NCI-H446 treated with DMSO at 0.1 percent for 48 hours (cell line): ENCODE results near the gene GAGE12J.
"Not testable (repeated sequence)": the region's sequence is repeated elsewhere in the genome, so short reads cannot be mapped to it uniquely, and the experiment has no call there.

Experiments used
- DNase-seq: peaks from one replicate; lab custom pipeline; 2025; lab: John Stamatoyannopoulos, UW

GAGE12J gene

GRCh38 chrX:49310371-49310770 lies 11.5 kb upstream of the GAGE12J start:
- DNase-seq = no peak

- DNase-seq = no peak
These were observed 9.7 kb upstream of the GAGE12J start for GRCh38 chrX:49312176-49312575.

GRCh38 chrX:49316085-49316484 lies 5.8 kb upstream of the GAGE12J start:
- no peak for DNase-seq

GRCh38 chrX:49322266-49322665 lies 429 bp downstream of the GAGE12J start:
- DNase-seq = not testable (repeated sequence)

- not testable (repeated sequence) for DNase-seq
These were observed 1.9 kb downstream of the GAGE12J start for GRCh38 chrX:49323735-49324134.

- not testable (repeated sequence) for DNase-seq
These were observed 8.6 kb downstream of the GAGE12J start for GRCh38 chrX:49330421-49330820.

GRCh38 chrX:49331282-49331681 lies 9.4 kb downstream of the GAGE12J start, which contains the start of gene GAGE13:
GAGE13 (plus strand) TSS chrX:49331582; CDS start chrX:49332738, 1,156 bp downstream.
- DNase-seq = not testable (repeated sequence)

- not testable (repeated sequence) for DNase-seq
These were observed 10.0 kb downstream of the GAGE12J start for GRCh38 chrX:49331841-49332240.

GRCh38 chrX:49341449-49341848 lies 19.6 kb downstream of the GAGE12J start:
- DNase-seq = not testable (repeated sequence)

GRCh38 chrX:49344496-49345175 lies 22.8 kb downstream of the GAGE12J start:
- DNase-seq = not testable (repeated sequence)

- not testable (repeated sequence) for DNase-seq
These were observed 23.6 kb downstream of the GAGE12J start for GRCh38 chrX:49345402-49345801.

- DNase-seq = not testable (repeated sequence)
These were observed 24.3 kb downstream of the GAGE12J start for GRCh38 chrX:49346150-49346549.
